ENCODE data around the gene VAC14. TPM values are rescaled to one million over a fixed set of nuclear protein-coding genes. Genes with fewer than 3 reads are reported as not detected.

The VAC14 gene
- total RNA-seq, 4 donors from 2014 or later = 23.5 to 44.1 (median 29.8) TPM

GRCh38 chr16:70638814-70639792, 161.9 kb downstream of the VAC14 start:
- 45 to 52% methylated on average over 6 to 16 of the region's 18 CpGs for whole genome bisulfite sequencing, 2 donors (ENCODE audit: low coverage in 1 of 2)

More at GRCh38 chr16:70638814-70639792, 161.9 kb downstream of the VAC14 start:
- peak; percentile 65 for ATAC-seq
- no peaks in the 10 kb centered on the region for H3K9me3 ChIP-seq
- H3K27ac ChIP-seq = peak overlapping the region in 2 of 4 donors; percentile 2 to 17
- no peaks in the 10 kb centered on the region for H3K27me3 ChIP-seq
- H3K4me1 ChIP-seq = peaks cover 0 to 7% (median 0%) of the 10 kb centered on the region in 3 donors
- TF ChIP-seq POLR2A (IDR thresholded peaks at IDR 0.05) = no peak
- TF ChIP-seq EP300 (IDR thresholded peaks at IDR 0.05) = no peak
- no peak for TF ChIP-seq CTCF (IDR thresholded peaks at IDR 0.05)
- TF ChIP-seq POLR2AphosphoS5 (IDR thresholded peaks at IDR 0.05) = peak; percentile 54
- no peak overlapping the region for H3K4me3 ChIP-seq
- H3K36me3 ChIP-seq = no peaks in the 10 kb centered on the region

Other genes with a start within 250 kb of the VAC14 start
- 1 to 10 TPM; 1.6 to 4.1 (median 2.8) TPM for gene IL34, start 154.6 kb downstream of the VAC14 start, total RNA-seq
- gene MTSS2, start 115.1 kb downstream of the VAC14 start, total RNA-seq = 100 to 1,000 TPM in 1 of 4 donors, 10 to 100 TPM in 3; 70.9 to 234 (median 85.9) TPM